ENCODE data around the gene NTM.
"Not testable (repeated sequence)": the region's sequence is repeated elsewhere in the genome, so short reads cannot be mapped to it uniquely, and the experiment has no call there.

Gene NTM

GRCh38 chr11:132351050-132351449 lies 980.6 kb downstream of the NTM start:
- no peak for DNase-seq

- DNase-seq = no peak
These were observed 982.1 kb downstream of the NTM start for GRCh38 chr11:132352497-132352896.

GRCh38 chr11:132353255-132353654 lies 982.8 kb downstream of the NTM start:
- no peak for DNase-seq

GRCh38 chr11:132357811-132358572 lies 987.6 kb downstream of the NTM start:
- DNase-seq = no peak

- no peak for DNase-seq
These were observed 988.1 kb downstream of the NTM start for GRCh38 chr11:132358573-132358953.

GRCh38 chr11:132361011-132361550 lies 990.7 kb downstream of the NTM start:
- no peak for DNase-seq

- DNase-seq = no peak
These were observed 995.2 kb downstream of the NTM start for GRCh38 chr11:132365650-132366049.

GRCh38 chr11:132367293-132367692 lies 996.9 kb downstream of the NTM start:
- no peak for DNase-seq

- not testable (repeated sequence) for DNase-seq
These were observed 999.7 kb downstream of the NTM start for GRCh38 chr11:132370114-132370513.

GRCh38 chr11:132373405-132374143 lies 1003.2 kb downstream of the NTM start:
- DNase-seq = no peak

GRCh38 chr11:132379540-132379939 lies 1009.1 kb downstream of the NTM start:
- no peak for DNase-seq

Data from NCI-H187 (cell line).